H1 (cell line): ENCODE measurements around the gene PLXDC2.

ENCODE experiments used
- FOSL1 ChIP-seq: IDR thresholded peaks from 2 replicates; pipeline ENCODE4 v1.6.1; 2011; ENCODE audit warnings: mild to moderate bottlenecking, low read depth, low read length, moderate library complexity; ENCODE audit not compliant: insufficient read depth
- GABPA ChIP-seq: IDR thresholded peaks from 2 replicates; pipeline ENCODE4 v1.6.1; 2011; ENCODE audit warnings: mild to moderate bottlenecking, low read length, moderate library complexity, borderline replicate concordance; ENCODE audit not compliant: insufficient read depth
- RAD21 ChIP-seq, 2 experiments: IDR thresholded peaks in 1 of 2; conservative IDR thresholded peaks in 1 of 2; 2 replicates each; pipeline ENCODE4 v1.6.1; 2011; ENCODE audit warnings: low read depth in 2 of 2, low read length in 2 of 2, improper control_type of control experiment in 1 of 2, inconsistent platforms in 1 of 2, mild to moderate bottlenecking in 1 of 2, moderate library complexity in 1 of 2
- SIN3A ChIP-seq, 2 experiments: IDR thresholded peaks in 1 of 2; conservative IDR thresholded peaks in 1 of 2; 2 replicates each; pipeline ENCODE4 v1.6.1; 2011 to 2012; ENCODE audit warnings: low read length in 2 of 2, improper control_type of control experiment in 1 of 2, low read depth in 1 of 2, mild to moderate bottlenecking in 1 of 2
- TF ChIP-seq, protein P1 (sequence below), 3 experiments: IDR thresholded peaks; 1 replicate in 2 of 3; 2 replicates in 1 of 3; pipeline versions ENCODE4 v1.5.1 to v1.6.1; 2011; ENCODE audit warnings: low read length in 3 of 3, mild to moderate bottlenecking in 3 of 3, inconsistent platforms in 2 of 3, low read depth in 1 of 3, moderate library complexity in 1 of 3; ENCODE audit not compliant: insufficient read depth in 1 of 3; ENCODE audit errors: control extremely low read depth in 1 of 3

DNA sequence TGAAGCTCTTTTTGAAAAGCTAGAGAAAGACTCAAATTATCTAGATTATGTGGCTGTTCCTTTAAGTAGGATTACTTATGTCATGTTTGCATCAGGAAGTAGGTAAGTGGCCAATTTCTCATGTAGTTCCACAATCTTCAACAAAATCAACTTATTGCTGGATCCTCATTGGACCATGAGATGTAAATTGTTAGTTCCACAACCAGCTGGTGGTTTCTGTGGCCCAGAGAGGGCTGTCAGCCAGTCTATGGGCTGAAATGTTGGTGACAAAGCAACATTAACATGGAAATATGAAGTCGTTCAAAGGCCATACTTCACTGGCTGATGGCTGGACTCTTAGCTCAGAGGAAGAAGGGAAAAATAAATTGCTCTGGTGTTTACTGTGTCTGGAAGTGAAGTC is 157.9 kb downstream of the PLXDC2 start:
- TF ChIP-seq FOSL1, result no peak
- TF ChIP-seq, protein P1, sequence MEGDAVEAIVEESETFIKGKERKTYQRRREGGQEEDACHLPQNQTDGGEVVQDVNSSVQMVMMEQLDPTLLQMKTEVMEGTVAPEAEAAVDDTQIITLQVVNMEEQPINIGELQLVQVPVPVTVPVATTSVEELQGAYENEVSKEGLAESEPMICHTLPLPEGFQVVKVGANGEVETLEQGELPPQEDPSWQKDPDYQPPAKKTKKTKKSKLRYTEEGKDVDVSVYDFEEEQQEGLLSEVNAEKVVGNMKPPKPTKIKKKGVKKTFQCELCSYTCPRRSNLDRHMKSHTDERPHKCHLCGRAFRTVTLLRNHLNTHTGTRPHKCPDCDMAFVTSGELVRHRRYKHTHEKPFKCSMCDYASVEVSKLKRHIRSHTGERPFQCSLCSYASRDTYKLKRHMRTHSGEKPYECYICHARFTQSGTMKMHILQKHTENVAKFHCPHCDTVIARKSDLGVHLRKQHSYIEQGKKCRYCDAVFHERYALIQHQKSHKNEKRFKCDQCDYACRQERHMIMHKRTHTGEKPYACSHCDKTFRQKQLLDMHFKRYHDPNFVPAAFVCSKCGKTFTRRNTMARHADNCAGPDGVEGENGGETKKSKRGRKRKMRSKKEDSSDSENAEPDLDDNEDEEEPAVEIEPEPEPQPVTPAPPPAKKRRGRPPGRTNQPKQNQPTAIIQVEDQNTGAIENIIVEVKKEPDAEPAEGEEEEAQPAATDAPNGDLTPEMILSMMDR (IDR thresholded peaks at IDR 0.05; ENCODE audit: control extremely low read depth in 1 of 3, insufficient read depth in 1 of 3, low read depth in 1 of 3, low read length in 3 of 3), result no peak
- no peak for TF ChIP-seq SIN3A (conservative IDR thresholded peaks at IDR 0.05 in 1 of 2, IDR thresholded peaks at IDR 0.05 in 1 of 2; ENCODE audit: low read depth in 1 of 2, low read length in 2 of 2)
- no peak for TF ChIP-seq GABPA
- no peak for TF ChIP-seq RAD21 (IDR thresholded peaks at IDR 0.05 in 1 of 2, conservative IDR thresholded peaks at IDR 0.05 in 1 of 2; ENCODE audit: low read depth in 2 of 2, low read length in 2 of 2)
